Activated effector memory CD4-positive, alpha-beta T cell treated with Interleukin-2 at 50 U/mL for 16 hours (primary cell): ENCODE measurements around the gene DISC1.

Experiments used
- DNase-seq: peaks from one replicate; pipeline ENCODE4 v3.0.0-alpha.2; 2020

DISC1 gene

DNA sequence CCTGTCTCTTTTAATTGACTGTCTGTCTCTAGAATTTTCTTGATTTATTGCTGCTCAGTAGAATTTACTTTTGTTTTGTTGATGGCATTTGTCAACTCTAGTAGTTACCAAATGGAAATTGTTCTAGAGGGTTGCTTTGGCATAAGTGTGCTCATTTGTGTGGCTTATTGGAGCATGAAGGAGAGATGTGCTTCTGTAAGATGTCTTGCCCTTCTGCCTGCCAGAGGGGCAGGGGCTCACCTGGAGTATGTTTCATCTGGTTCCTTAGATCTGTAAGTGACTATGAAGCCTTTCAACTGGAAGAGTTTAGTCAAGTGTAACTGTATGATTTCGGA lies 345.5 kb downstream of the DISC1 start:
- no peak for DNase-seq

DNA sequence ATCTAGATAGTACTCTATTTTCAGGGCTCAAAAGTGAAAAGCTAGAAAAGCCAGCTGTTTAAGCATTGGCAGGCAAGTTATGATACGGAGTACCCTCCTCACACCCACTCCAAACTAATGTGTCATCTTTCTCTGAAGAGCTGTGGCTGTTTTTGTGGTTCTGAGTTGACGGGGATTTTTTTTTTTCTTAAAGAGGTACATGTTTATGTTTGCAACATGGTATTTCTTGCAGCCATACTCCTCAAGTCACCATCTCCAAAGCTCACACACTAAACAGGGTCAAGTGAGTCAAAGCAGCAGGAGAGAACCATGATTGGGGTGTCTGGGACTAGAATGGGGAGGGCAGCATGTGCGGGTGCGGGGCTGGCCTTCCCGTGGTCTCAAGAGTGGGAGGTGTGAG lies 347.2 kb downstream of the DISC1 start:
- no peak for DNase-seq

DNA sequence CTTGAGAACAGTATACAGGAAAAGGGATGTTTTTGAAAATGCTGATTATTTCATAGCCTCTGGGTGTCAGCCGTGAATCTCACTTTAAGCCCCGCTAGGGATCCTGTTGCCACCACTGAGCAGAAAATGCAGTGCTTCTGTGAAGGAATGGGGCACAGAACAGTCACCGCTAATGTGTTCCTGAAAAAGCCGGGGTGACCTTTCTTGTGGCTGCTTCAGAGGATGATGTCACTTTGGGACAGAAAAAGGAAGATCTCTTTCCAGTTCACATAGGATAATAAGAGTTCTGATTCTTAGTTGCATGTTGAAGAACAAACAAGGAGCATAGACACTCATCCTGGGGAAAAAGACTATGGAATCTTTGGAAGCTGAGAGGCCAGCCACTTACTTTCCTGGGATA lies 349.6 kb downstream of the DISC1 start:
- DNase-seq, result no peak

DNA sequence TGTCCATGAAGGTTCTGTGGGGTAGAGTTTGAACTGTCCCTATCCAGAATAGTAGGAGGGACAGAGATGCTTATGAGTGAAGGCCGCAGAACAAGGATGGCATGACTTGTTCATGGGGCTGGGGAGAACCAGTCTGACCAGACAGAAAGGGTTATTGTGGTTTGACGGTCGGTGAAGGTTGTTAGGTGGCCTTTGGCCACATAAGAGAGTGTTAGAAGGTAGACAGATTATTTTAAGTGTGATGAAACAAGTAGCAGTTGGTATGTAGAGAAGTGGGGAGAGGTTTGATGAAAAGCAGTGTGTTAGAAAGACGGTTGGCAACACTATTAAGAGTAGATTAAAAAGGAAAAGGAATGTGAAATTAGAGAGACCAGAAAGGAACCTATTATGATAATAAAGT lies 355.1 kb downstream of the DISC1 start:
- no peak for DNase-seq

DNA sequence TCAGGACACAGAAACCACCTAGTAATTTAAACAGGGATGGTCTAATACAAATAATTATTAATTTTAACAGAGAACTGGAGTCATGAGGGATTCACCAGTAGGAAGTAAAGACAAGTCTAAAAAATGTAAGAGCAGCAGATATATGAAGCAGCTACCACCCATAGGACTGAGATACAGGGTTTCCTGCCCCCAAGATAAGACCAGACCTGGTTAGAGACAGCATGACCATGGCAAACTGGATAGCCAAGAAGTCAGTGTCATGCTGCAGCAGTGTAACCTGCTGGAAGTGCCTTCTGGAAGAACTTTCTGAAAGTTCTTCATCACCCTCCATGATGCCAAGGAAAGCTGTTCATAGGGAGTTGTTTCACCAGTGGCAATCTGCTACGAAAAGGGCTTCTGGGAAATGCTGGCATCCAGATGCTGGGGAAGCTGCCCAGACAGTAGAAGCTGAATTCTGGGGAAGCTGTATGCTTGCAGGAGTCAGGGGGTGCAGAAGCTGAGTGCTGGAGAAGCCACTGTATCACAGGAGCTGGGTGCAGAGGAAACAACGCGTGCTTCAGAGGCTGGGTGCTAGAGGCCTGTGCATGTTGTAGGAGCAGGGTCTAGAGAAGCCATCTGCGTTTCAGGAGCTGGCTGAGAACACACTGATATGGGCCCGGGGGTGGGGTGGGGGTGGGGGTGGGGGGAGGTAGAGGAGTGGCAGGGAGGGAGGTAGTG lies 356.4 kb downstream of the DISC1 start:
- DNase-seq, result no peak

DNA sequence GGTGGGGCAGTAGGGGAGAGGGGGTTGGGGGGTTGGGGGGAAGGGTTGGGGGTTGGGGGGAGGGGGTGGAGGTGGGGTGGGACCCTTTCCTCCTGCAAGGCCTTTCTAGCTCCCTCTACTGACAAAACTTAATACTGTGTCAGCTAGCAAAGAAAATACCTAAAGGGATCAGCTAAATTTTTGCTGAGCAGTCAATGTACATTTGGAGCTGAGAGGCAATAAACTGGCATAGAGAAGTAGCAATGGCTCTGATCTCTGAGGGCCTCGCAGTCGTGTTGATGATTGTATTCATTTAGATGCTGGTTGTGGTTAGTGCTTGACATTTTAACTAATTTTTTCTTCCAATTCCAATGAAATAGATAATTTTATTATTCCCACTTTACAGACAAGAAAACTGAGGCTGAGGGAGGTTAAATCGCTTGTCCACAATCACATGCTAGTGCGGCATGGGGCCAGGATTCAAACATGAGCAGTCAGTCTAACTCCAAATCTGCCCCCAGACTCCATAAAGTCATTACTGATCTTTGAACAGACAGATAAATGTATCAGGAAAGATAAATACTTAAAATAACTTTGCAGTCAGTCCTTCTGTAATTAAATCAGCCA lies 357.1 kb downstream of the DISC1 start:
- no peak for DNase-seq

DNA sequence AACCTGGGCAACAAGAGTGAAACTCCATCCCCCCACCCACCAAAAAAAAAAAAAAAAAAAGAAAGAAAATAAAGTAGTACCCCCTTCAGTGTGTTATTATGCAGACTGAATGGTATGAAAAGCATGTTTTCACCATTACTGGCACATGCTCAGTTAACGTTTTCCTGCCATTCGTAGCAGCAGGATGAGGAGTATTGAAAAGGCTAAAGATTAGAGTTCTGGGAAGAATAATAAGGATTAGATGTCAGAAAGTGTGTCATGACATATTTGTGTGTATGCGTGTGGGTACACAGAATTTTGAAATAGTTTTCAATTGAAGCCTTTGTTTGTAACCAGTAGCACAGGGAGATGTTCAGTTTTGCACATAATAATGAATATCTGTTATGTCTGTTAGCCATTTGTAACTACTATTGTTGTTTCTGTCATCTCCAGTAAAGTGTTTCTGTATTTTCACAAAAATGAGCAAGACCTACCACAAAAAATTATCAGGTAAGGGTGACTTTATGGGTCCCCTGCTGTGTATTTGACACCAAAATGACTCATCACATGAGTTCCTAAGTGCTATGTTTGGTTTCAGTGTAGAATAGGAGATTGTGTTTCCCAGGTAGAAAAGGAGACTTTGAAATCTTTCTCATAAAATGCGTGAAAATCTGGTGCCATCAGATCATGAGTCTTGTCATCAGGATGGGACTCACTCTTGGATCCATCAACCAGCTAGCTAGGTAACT lies 358.9 kb downstream of the DISC1 start:
- DNase-seq, result no peak

DNA sequence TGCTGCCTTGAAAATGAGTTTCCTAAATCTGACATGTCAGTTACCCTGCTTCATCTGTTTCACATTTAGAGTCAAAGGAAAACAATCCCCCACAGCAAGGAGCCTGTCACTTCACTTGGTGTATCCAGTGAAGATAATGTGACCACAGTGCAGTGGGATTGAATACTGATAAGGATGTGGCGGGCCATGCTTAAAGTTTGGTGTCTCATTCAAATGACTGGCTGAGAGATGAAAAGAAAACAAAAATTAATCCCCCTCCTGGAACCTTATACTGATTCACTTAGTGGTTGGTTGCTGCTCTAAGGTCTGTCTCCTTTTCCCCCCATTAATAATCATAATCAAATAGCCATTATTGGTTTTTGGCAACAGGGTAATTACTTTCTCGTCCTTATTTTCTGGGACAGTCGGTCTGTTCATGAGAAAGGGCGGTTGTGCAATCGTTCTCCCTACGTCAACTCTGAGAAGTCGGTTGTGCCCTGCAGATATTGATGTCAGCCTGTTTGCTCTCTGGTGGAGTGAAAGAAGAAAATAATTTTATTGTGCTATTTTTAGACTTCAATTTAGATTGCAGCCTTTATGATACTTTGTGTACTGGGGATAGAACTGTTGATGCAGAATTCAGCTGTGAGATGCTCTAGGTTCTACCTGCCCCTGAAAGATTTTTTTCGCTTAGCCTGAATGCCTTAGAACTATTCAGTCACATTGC lies 360.2 kb downstream of the DISC1 start:
- no peak for DNase-seq

DNA sequence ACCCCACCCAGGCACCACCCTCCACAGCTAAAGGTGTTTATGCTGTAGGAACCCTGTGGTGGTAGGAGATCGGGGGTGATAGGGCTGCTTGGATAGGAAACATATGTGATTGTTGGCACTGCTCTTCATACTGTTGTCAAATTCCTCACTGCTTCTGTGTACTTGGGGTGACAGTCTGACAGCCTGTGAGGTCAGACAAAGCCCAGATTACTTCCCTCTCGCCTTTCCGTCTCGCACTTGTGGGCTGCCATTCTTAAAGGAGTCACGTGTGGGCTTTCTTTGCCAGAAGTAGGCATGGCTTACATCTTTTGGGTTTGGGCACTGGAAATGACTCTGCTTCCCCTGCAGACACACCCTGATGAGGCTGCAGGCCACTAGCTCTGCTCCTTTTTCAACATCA lies 363.8 kb downstream of the DISC1 start:
- no peak for DNase-seq

DNA sequence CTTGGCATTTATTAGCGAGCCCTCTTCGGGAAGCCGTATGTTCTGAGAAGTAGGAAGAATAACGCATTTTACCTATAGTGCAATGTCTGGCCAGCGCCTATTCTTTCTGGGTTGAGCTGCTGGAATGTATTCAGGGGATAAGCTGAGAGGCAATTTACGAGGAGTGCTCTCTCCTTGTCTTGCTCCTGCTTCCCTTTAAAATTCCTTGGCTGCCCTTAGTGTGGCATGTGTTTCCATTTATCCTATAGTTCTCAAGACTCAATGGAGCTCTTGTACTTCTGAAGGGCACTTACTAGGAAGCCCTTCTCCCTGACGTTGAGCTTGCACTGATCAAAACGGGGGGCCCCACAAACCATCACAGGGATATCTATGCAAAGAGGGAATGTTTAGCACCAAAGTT lies 364.6 kb downstream of the DISC1 start:
- no peak for DNase-seq

DNA sequence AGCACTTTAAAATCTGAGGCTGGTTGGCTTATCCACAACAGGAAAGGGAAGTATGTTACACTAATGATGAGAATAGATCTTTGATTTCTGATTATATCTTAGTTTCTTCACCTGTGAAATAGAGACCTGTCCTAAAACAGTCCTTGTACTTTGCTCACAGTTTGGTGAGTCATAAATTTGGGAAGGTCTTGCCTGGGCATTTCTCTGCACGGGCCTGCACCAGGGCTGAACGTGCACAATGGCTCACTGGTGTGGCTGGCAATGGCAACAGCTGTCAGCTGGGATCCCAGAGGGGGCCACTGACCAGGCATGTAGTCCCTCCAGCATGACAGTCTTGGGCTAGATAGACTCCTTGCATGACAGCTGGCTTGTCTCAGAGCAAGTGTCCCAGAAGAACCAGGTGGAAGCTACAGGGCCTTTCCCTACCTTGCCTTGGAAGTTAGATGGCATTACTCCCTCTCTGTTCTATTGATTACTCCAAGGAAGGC lies 367.4 kb downstream of the DISC1 start:
- DNase-seq, result no peak

DNA sequence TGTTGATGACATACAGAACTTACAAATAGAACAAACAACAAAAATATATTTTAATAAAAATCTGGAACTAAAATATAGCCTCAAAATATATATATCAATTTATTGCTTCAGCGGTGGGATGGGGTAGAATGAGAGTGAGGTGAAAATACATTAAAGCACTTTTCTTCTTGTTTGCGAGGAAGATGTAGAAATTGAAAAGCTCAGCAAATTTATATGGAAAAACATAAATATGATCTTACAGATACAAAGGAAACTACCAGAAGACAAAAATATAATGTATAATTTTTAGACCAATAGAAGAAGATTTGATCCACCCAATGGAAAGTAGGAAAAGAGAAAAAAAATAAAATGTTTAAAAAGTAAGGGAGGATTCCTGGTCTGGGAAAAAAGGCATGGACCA lies 372.2 kb downstream of the DISC1 start:
- no peak for DNase-seq

DNA sequence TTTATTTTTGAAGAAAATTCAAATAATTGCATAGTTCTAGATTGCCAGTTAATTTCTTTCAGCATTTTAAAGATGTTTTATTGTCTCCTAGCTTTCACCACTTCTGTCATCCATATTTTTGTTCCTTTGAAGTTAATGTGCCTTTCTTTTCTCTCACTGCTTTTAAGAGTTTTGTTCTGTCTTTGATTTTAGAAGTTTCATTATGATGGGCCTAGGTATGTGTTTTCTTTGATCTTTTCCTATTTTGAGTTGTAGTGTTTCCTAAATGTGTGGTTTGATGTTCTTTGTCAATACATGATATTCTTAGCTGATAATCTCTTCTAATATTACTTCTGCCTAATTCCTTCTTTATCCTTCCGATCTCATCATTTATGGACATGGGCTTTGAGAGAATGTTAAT lies 378.7 kb downstream of the DISC1 start:
- no peak for DNase-seq

DNA sequence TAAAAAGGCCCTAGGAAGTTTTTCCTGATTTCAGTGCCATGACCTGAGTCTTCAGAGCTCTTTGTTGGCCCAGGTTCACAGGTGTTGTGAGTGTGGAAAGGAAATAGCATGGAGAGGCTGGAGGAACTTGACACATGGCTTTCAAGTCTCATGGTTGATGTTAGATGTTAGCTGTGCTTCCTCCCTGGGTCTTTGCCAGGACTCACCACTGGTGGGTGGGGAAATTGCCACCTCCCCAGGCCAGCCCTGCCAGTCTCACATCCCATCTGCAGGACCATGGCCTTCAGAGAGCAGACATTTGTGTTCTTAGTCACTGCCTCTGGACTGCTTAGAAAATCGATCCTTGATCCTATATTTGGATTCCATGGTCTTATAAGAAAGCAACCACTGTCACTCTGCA lies 383.2 kb downstream of the DISC1 start:
- no peak for DNase-seq

DNA sequence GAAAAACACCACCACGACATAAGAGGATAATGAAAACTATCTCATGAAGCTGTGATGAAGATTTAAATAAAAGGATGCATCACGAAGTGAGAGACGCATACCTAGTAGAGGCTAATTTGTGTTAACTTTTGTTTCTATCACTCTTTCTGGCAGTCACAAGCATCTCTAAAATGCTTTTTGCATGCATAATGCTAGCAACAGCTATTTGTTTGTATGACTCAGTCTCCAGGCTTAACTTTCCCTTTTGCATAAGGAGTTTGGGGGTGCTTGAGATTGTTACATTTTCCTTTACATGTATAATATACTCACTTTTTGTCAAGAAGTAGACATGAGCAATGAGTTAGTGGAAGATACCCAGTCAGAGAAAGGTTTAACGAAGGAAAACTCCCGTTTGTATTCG lies 385.4 kb downstream of the DISC1 start:
- no peak for DNase-seq

DNA sequence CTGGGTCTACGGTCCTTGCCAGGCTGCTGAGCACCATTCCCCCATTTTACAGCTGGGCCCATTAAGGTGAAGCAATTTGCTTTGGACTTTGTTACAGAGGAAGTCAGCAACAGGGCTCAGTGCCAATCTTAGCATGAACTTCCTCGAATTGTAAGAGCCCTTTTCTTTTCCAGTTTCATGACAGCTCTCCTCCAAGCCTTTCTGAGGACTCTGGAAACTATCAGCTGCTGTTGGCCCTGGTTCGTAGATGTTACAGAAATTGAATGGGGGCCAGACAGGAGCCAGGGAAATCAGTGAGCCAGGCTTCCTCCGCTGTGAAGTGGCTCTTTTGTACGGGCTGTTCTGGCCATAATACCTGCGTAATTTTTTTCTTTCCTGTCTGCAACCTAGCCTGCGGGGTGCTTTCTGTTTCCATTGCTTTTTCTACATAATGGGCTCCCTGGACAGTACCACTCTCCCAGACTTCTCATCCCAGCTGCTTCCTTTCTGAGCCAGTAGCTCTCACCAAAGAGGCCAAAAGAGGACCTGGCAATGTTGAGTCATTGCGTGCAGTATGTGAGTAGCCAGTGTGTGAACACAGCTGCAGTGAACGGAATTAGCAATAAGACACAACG lies 386.3 kb downstream of the DISC1 start:
- no peak for DNase-seq

DNA sequence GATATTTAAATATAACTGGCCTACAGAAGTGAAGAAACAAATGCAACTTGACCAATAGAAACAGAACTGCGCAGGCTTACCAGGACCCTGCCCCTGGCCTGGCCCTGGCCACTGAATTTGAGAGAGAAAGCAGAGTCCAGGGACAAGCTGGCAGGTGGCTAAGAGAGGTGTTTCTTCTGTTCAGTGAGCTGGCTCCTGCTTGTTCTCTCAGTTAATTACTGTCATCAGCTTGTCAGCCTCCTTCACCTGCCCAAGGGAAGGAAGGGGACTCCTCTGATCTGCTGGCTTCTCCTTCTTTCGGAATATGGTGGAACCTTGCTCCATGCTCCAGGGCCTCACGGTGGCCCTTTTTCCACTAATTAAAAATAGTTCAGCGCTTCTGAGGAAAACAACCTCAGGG lies 388.4 kb downstream of the DISC1 start:
- no peak for DNase-seq

DNA sequence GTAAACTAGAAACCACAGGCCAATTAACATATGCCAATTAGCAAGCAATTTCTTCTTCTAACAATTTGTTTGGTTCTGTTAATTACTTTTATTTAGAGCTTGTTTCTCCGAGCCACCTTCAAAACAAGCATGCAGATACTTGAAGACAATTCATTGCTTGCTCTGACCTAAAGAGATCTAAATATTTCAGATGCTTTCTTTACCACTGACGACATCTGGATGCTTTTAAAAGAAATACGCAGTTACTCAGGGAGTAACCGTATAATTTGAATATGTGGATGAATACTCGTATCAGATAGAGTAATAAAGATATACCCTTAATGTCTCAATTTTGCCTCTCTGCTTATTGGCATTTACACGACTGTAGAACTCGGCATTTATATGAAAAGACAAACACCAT lies 390.0 kb downstream of the DISC1 start:
- no peak for DNase-seq

DNA sequence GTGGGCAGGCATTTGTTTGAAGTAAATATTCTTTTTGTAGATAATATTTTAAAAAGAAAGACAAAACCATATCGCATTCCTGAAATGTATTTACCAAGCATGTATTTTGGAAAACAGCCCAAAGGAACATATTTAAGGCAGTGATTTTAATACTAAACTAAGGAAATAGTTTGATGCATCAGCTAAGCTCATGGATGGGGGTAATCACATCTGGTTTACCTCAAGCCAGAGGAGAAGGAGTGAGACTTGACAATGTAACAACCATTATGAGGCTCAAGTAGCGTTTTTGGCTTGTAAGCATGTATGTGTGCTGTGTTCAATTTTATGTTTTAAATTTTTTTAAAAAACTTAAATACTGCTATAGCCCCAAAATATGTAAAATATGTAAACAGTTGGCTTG lies 390.5 kb downstream of the DISC1 start:
- DNase-seq, result no peak

DNA sequence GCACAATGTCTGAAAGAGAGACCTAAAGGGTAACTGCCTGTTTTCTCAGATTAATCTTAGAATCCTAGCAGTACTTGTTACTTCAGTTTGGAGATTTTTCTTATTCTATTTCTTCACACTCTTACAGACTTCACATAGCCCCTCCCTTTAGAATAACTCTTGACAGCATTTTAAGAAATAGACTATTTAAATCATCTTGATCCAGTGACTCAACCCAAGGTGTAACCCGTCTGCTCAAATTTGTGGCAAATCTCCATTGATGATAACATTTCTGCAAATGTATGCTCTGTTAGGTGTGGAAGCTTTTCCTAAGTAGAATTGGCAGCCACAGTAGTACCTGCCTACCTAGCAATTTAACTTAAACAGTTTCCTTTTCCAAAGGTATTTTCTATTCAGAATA lies 391.2 kb downstream of the DISC1 start:
- DNase-seq, result no peak

DNA sequence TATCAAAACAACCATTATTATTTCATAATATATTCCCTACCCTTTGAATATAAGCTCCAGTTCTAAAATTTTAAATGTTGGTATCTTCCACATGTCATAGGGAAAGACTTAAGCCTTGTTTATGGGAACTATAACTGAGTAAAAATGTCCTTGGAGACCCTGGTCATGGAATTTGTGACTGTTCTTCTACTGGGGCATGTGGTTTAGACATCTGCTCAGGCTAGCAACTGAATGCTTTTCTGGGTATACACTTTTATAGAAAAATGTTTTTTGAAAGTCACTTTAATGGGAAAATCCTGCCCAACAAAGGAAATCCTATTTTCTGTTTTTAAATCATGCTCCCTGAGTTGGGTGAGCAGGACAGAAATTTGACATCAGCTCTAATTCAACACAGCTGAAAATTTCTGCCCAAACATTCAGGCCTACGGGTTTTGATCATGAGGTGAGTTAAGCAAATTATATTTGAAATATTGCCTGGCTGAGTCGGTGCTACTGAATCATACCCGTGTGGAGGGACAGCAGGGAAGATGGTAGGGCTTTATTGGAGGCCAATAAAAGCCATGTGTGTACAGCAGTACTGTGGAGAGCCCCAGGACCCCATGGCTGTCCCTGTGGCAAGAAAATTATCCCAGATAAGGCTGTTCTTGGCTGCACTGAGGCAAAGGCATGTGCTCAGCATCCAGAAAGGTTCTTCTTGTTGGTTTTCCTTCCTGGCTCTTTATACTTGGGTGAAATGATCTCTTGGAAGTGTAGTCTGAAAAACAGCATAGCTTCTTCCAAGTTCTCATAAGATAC lies 391.8 kb downstream of the DISC1 start:
- no peak for DNase-seq

DNA sequence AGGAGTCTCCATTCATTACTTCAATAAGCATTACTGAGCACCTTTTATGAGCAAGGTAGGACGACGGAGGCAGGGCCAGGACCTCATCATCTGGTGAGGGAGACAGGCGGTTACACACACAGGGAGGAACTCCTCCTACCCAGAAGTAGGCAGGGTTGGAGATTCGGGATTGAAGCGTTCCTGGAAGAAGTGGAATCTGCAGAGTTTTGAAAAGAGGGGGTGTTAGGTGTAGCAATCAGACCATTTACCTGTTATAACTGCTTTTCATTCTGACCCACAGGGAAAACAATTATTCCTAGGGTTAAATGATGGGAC lies 392.4 kb downstream of the DISC1 start:
- DNase-seq, result no peak

DNA sequence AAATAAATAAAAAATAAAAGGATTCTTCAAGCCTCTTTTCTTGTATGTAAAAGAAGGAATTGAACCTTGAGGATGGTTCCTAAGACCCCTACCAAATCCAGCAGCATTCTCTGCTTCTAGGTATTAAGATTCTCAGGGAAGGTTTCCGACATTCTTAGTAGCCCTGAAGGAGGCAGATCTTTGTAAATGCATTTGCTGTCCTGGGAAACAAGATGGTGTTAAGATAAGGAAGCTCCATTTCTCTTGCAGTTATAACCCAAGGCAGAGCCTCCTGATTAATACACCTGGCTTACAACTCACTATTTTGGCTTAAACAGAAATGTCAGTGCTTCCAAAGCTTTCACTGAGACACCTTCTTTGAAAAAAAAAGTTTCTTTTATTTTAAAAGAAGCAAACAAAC lies 393.8 kb downstream of the DISC1 start:
- no peak for DNase-seq
